NCI-H345 treated with DMSO at 0.1 percent for 48 hours (cell line): Measurements from ENCODE around the gene CFAP57.

Source experiments
- DNase-seq: peaks from one replicate; lab custom pipeline; 2025; ENCODE audit not compliant: unreplicated experiment; lab: John Stamatoyannopoulos, UW

Gene CFAP57

GRCh38 chr1:43225168-43225567 lies 53.0 kb downstream of the CFAP57 start:
- DNase-seq, result no peak

GRCh38 chr1:43227143-43227764 lies 55.1 kb downstream of the CFAP57 start:
- DNase-seq, result peak; percentile 50

GRCh38 chr1:43229826-43230780 lies 58.0 kb downstream of the CFAP57 start:
- no peak for DNase-seq

GRCh38 chr1:43232074-43232473 lies 59.9 kb downstream of the CFAP57 start:
- no peak for DNase-seq

- no peak for DNase-seq
Measured at GRCh38 chr1:43232482-43232881, 60.4 kb downstream of the CFAP57 start.

GRCh38 chr1:43233631-43234030 lies 61.5 kb downstream of the CFAP57 start:
- DNase-seq, result no peak

- no peak for DNase-seq
Measured at GRCh38 chr1:43234267-43234666, 62.1 kb downstream of the CFAP57 start.

GRCh38 chr1:43235040-43235439 lies 62.9 kb downstream of the CFAP57 start:
- DNase-seq, result no peak

GRCh38 chr1:43235451-43236121 lies 63.5 kb downstream of the CFAP57 start:
- peak; percentile 65 for DNase-seq

GRCh38 chr1:43237121-43237520 lies 65.0 kb downstream of the CFAP57 start:
- no peak for DNase-seq

- peak; percentile 5 for DNase-seq
Measured at GRCh38 chr1:43238085-43238484, 66.0 kb downstream of the CFAP57 start.

GRCh38 chr1:43238991-43239469 lies 66.9 kb downstream of the CFAP57 start:
- DNase-seq, result no peak

GRCh38 chr1:43239484-43239883 lies 67.4 kb downstream of the CFAP57 start:
- no peak for DNase-seq

- DNase-seq, result no peak
Measured at GRCh38 chr1:43241413-43241836, 69.3 kb downstream of the CFAP57 start.

- no peak for DNase-seq
Measured at GRCh38 chr1:43243299-43243698, 71.2 kb downstream of the CFAP57 start.

- DNase-seq, result no peak
Measured at GRCh38 chr1:43246466-43247213, 74.5 kb downstream of the CFAP57 start.

GRCh38 chr1:43247256-43247921 lies 75.3 kb downstream of the CFAP57 start:
- no peak for DNase-seq

GRCh38 chr1:43250351-43250761 lies 78.2 kb downstream of the CFAP57 start:
- no peak for DNase-seq

- DNase-seq, result no peak
Measured at GRCh38 chr1:43251024-43251423, 78.9 kb downstream of the CFAP57 start.

- no peak for DNase-seq
Measured at GRCh38 chr1:43252225-43252624, 80.1 kb downstream of the CFAP57 start.
